HEK293T (cell line): Measurements from ENCODE around the gene DDX55.

Experiments
- BHLHE40 ChIP-seq: fragments of 450-650 bp; IDR thresholded peaks from 2 replicates; pipeline ENCODE4 v1.6.1; 2016; ENCODE audit warnings: mild to moderate bottlenecking, moderate library complexity, borderline replicate concordance
- ELF4 ChIP-seq: fragments of 450-650 bp; IDR thresholded peaks from 2 replicates; pipeline ENCODE4 v1.6.1; 2017; ENCODE audit warnings: antibody characterized with exemption
- TARDBP ChIP-seq: fragments of 450-650 bp; IDR thresholded peaks from 2 replicates; pipeline ENCODE4 v1.6.1; 2016

DNA sequence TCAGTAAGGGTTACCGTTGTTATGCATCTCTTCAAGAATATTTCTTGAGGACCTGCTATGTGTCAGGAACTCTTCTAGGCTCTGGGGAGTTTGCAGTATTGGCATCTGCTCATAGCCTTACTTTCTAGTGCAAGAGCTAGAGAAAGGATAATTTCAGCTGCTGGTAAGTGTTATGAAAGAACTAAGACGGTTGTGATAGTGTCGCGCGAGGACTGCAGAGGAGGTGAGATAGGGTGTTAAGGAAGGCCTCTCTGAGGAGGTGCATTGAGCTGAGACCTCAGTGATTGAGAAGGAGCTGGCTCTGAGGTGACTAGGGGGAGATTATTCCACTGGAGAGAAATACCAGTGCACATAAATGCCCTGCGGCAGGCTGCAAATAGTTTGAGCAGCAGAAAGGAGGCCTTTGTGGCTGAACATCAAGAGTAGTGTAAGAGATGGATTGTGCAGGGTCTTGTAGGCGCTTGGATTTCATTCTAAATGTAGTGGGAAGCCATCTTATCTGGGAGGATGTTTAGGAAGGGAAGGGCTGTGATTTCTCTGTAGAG is 824 bp downstream of the DDX55 start:
- TF ChIP-seq TARDBP (no peak), ELF4 (no peak), BHLHE40 (no peak)
